Hepatocyte (in vitro differentiated cells): ENCODE results near the gene MEGF10.

Experiments used
- CTCF ChIP-seq: fragments of 200-600 bp; sonication (generic); IDR thresholded peaks from 2 replicates; pipeline ENCODE4 v1.5.1; 2016; ENCODE audit warnings: antibody characterized with exemption, mild to moderate bottlenecking; ENCODE audit not compliant: poor library complexity
- EZH2 ChIP-seq: fragments of 200-600 bp; sonication (generic); IDR thresholded peaks from 2 replicates; pipeline ENCODE4 v1.6.1; 2016; ENCODE audit warnings: antibody characterized with exemption, mild to moderate bottlenecking, borderline replicate concordance

DNA sequence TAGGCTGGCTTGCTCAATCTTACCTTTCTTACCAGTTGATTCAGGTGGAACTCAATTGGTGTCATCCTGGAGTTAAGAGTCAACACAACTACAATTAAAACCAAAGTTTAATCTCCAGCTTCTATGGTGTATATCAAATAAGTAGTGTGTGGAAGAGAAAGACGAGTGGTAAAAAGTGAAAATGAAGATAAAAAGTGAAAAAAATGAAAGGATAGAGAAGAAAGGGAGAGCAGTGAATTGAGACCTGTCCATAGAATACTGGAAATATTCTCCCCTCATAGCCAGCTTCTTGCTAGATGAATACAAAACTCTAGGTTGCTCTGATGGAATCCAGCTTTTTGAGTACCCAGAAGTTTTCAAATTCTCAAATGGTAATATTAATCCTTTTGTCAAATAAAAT, 76.4 kb downstream of the MEGF10 start:
- TF ChIP-seq CTCF, result no peak
- TF ChIP-seq EZH2, result no peak
